ENCODE measurements around the gene KLF7.
A peak's percentile ranks its signal among the peaks of the same experiment; 100 is the strongest.

The KLF7 gene

GRCh38 chr2:207165121-207166038 lies at the start of gene KLF7:
KLF7 (minus strand) TSS chr2:207165948; CDS start chr2:207165568, 380 bp downstream.
- no peaks in the 10 kb centered on the region for H3K27me3 ChIP-seq (replicated peaks; ENCODE audit: control insufficient read depth, insufficient read depth, low read length)
- peak within 1 kb of the TSS; percentile 91 for H3K4me3 ChIP-seq (ENCODE audit: low read length)
- H3K4me1 ChIP-seq (ENCODE audit: control insufficient read depth, insufficient read depth, low read length) = peaks cover 55% of the 10 kb centered on the region
- peak within 1 kb of the TSS; percentile 99 for H3K9ac ChIP-seq (ENCODE audit: low read length)
- H3K36me3 ChIP-seq (ENCODE audit: control insufficient read depth, insufficient read depth, low read length, severe bottlenecking) = no peaks in the 10 kb centered on the region
- peak; percentile 71 for DNase-seq (ENCODE audit: low read depth)
- no peaks in the 10 kb centered on the region for H3K9me3 ChIP-seq (ENCODE audit: control insufficient read depth, low read length)

GRCh38 chr2:207215308-207215707 lies 49.6 kb upstream of the KLF7 start:
- H3K27me3 ChIP-seq (replicated peaks; ENCODE audit: control insufficient read depth, insufficient read depth, low read length) = no peaks in the 10 kb centered on the region
- no peaks in the 10 kb centered on the region for H3K9me3 ChIP-seq (ENCODE audit: control insufficient read depth, low read length)
- H3K4me1 ChIP-seq (ENCODE audit: control insufficient read depth, insufficient read depth, low read length) = peaks cover 7% of the 10 kb centered on the region
- no peak overlapping the region for H3K9ac ChIP-seq (ENCODE audit: low read length)
- H3K36me3 ChIP-seq (ENCODE audit: control insufficient read depth, insufficient read depth, low read length, severe bottlenecking) = no peaks in the 10 kb centered on the region
- no peak overlapping the region for H3K4me3 ChIP-seq (ENCODE audit: low read length)
- DNase-seq (ENCODE audit: low read depth) = no peak

DNA sequence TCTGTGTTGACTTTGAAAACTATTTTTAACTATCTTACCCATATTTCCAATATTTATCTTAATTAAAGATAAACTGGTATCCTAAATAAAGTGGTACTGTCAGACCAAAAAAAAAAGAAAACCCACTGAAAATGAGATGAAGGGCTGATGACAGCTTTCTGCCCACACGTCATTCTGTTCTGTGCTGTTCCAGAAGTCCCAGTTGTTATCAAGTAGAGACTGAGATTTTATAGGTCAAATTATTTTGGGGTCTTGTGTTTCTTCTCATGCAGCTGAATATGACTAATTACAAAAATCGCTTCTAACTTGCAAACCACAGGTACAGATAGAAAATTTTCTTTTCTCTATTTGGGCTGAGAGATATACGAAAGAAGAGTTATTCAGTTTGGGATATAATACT lies 48.7 kb upstream of the KLF7 start:
- Histone ChIP-seq H3K4me1 (ENCODE audit: control insufficient read depth, insufficient read depth, low read length) (no peaks in the 10 kb centered on the region), H3K27me3 (replicated peaks; ENCODE audit: control insufficient read depth, insufficient read depth, low read length) (no peaks in the 10 kb centered on the region), H3K9me3 (ENCODE audit: control insufficient read depth, low read length) (no peaks in the 10 kb centered on the region), H3K36me3 (ENCODE audit: control insufficient read depth, insufficient read depth, low read length, severe bottlenecking) (no peaks in the 10 kb centered on the region), H3K4me3 (ENCODE audit: low read length) (no peak overlapping the region), H3K9ac (ENCODE audit: low read length) (no peak overlapping the region)
- no peak for DNase-seq (ENCODE audit: low read depth)

DNA sequence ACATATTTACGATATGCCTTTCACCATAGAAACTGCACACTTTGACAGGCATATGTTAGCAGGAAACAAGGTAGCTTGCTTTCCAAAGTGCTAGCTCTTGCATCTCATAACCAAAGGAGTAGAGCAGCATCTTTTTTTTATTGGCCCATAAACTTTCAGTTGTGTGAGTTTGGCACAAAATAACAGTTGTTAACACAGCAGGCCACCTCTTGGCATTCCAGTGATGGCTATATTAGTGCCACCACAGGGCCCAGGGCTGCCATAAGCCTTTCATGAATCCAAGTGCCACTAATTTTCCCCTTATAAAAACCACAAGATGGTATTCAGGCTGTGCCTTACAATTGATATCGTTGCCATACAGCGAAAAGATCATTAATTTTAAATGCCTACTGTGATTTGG lies 40.3 kb upstream of the KLF7 start:
- H3K4me1 ChIP-seq (ENCODE audit: control insufficient read depth, insufficient read depth, low read length) = peaks cover 4% of the 10 kb centered on the region
- no peaks in the 10 kb centered on the region for H3K9me3 ChIP-seq (ENCODE audit: control insufficient read depth, low read length)
- H3K4me3 ChIP-seq (ENCODE audit: low read length) = no peak overlapping the region
- no peaks in the 10 kb centered on the region for H3K36me3 ChIP-seq (ENCODE audit: control insufficient read depth, insufficient read depth, low read length, severe bottlenecking)
- H3K27me3 ChIP-seq (replicated peaks; ENCODE audit: control insufficient read depth, insufficient read depth, low read length) = no peaks in the 10 kb centered on the region
- no peak for DNase-seq (ENCODE audit: low read depth)
- H3K9ac ChIP-seq (ENCODE audit: low read length) = no peak overlapping the region

GRCh38 chr2:207205173-207205957 lies 39.6 kb upstream of the KLF7 start:
- no peaks in the 10 kb centered on the region for H3K27me3 ChIP-seq (replicated peaks; ENCODE audit: control insufficient read depth, insufficient read depth, low read length)
- no peaks in the 10 kb centered on the region for H3K36me3 ChIP-seq (ENCODE audit: control insufficient read depth, insufficient read depth, low read length, severe bottlenecking)
- peaks cover 4% of the 10 kb centered on the region for H3K4me1 ChIP-seq (ENCODE audit: control insufficient read depth, insufficient read depth, low read length)
- H3K9ac ChIP-seq (ENCODE audit: low read length) = no peak overlapping the region
- H3K4me3 ChIP-seq (ENCODE audit: low read length) = no peak overlapping the region
- H3K9me3 ChIP-seq (ENCODE audit: control insufficient read depth, low read length) = no peaks in the 10 kb centered on the region
- DNase-seq (ENCODE audit: low read depth) = no peak

- no peak overlapping the region for H3K9ac ChIP-seq (ENCODE audit: low read length)
- peaks cover 4% of the 10 kb centered on the region for H3K4me1 ChIP-seq (ENCODE audit: control insufficient read depth, insufficient read depth, low read length)
- no peaks in the 10 kb centered on the region for H3K27me3 ChIP-seq (replicated peaks; ENCODE audit: control insufficient read depth, insufficient read depth, low read length)
- H3K36me3 ChIP-seq (ENCODE audit: control insufficient read depth, insufficient read depth, low read length, severe bottlenecking) = no peaks in the 10 kb centered on the region
- no peak for DNase-seq (ENCODE audit: low read depth)
- no peak overlapping the region for H3K4me3 ChIP-seq (ENCODE audit: low read length)
- no peaks in the 10 kb centered on the region for H3K9me3 ChIP-seq (ENCODE audit: control insufficient read depth, low read length)
These were observed 37.3 kb upstream of the KLF7 start for GRCh38 chr2:207203056-207203455.

- Histone ChIP-seq H3K4me3 (ENCODE audit: low read length) (no peak overlapping the region), H3K36me3 (ENCODE audit: control insufficient read depth, insufficient read depth, low read length, severe bottlenecking) (no peaks in the 10 kb centered on the region), H3K9ac (ENCODE audit: low read length) (no peak overlapping the region), H3K9me3 (ENCODE audit: control insufficient read depth, low read length) (no peaks in the 10 kb centered on the region), H3K27me3 (replicated peaks; ENCODE audit: control insufficient read depth, insufficient read depth, low read length) (no peaks in the 10 kb centered on the region), H3K4me1 (ENCODE audit: control insufficient read depth, insufficient read depth, low read length) (peaks cover 4% of the 10 kb centered on the region)
- DNase-seq (ENCODE audit: low read depth) = peak; percentile 66
These were observed 36.9 kb upstream of the KLF7 start for GRCh38 chr2:207202645-207203044.

DNA sequence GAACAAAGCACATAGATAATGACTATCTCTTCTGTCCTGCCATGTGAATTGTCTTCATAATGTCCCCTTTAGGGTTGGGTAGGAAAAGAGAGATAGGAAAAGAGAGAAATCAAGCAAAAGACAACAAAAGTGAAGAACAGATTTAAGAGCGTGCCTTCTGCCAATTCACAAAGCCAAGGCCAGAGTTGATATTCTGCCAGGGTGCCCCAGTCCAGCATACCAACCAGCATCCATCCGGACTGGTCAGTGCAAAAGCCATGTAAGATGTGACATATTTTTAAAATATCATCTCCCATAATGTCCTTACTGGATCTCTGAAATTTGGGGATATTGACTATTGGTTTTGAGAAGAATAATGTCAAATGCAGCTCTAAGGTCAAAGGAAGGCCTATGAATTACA lies 35.7 kb upstream of the KLF7 start:
- Histone ChIP-seq H3K4me3 (ENCODE audit: low read length) (no peak overlapping the region), H3K4me1 (ENCODE audit: control insufficient read depth, insufficient read depth, low read length) (peaks cover 4% of the 10 kb centered on the region), H3K9ac (ENCODE audit: low read length) (no peak overlapping the region), H3K27me3 (replicated peaks; ENCODE audit: control insufficient read depth, insufficient read depth, low read length) (no peaks in the 10 kb centered on the region), H3K9me3 (ENCODE audit: control insufficient read depth, low read length) (no peaks in the 10 kb centered on the region), H3K36me3 (ENCODE audit: control insufficient read depth, insufficient read depth, low read length, severe bottlenecking) (no peaks in the 10 kb centered on the region)
- no peak for DNase-seq (ENCODE audit: low read depth)

DNA sequence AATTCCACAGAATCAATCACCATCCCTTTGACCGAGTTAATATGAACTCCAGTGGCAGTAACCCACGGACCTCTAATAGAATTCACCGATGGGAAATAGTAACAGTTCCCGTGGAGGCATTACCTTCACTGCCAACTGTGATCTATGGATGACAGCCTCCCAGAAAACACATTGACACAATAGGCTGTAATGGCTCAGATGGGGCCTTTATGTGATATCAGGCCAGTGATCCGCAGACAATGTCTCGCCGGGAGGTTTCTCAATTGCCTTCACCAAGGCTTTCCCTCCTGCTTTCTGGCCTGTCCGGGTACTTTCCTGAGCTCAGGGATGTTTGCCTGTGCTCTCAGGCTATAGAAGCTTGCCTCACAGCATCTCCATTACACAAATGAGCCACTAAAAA lies 34.4 kb upstream of the KLF7 start:
- no peaks in the 10 kb centered on the region for H3K36me3 ChIP-seq (ENCODE audit: control insufficient read depth, insufficient read depth, low read length, severe bottlenecking)
- H3K27me3 ChIP-seq (replicated peaks; ENCODE audit: control insufficient read depth, insufficient read depth, low read length) = no peaks in the 10 kb centered on the region
- no peaks in the 10 kb centered on the region for H3K9me3 ChIP-seq (ENCODE audit: control insufficient read depth, low read length)
- no peak overlapping the region for H3K9ac ChIP-seq (ENCODE audit: low read length)
- peaks cover 4% of the 10 kb centered on the region for H3K4me1 ChIP-seq (ENCODE audit: control insufficient read depth, insufficient read depth, low read length)
- DNase-seq (ENCODE audit: low read depth) = no peak
- H3K4me3 ChIP-seq (ENCODE audit: low read length) = no peak overlapping the region

- no peak overlapping the region for H3K4me3 ChIP-seq (ENCODE audit: low read length)
- no peak for DNase-seq (ENCODE audit: low read depth)
- no peak overlapping the region for H3K9ac ChIP-seq (ENCODE audit: low read length)
- H3K9me3 ChIP-seq (ENCODE audit: control insufficient read depth, low read length) = no peaks in the 10 kb centered on the region
- peaks cover 5% of the 10 kb centered on the region for H3K4me1 ChIP-seq (ENCODE audit: control insufficient read depth, insufficient read depth, low read length)
- H3K36me3 ChIP-seq (ENCODE audit: control insufficient read depth, insufficient read depth, low read length, severe bottlenecking) = no peaks in the 10 kb centered on the region
- no peaks in the 10 kb centered on the region for H3K27me3 ChIP-seq (replicated peaks; ENCODE audit: control insufficient read depth, insufficient read depth, low read length)
These were observed 28.3 kb upstream of the KLF7 start for GRCh38 chr2:207194028-207194427.

GRCh38 chr2:207188626-207189419 lies 23.1 kb upstream of the KLF7 start:
- H3K36me3 ChIP-seq (ENCODE audit: control insufficient read depth, insufficient read depth, low read length, severe bottlenecking) = no peaks in the 10 kb centered on the region
- no peak overlapping the region for H3K4me3 ChIP-seq (ENCODE audit: low read length)
- H3K9ac ChIP-seq (ENCODE audit: low read length) = no peak overlapping the region
- peaks cover 32% of the 10 kb centered on the region for H3K4me1 ChIP-seq (ENCODE audit: control insufficient read depth, insufficient read depth, low read length)
- DNase-seq (ENCODE audit: low read depth) = peak; percentile 84
- H3K9me3 ChIP-seq (ENCODE audit: control insufficient read depth, low read length) = no peaks in the 10 kb centered on the region
- H3K27me3 ChIP-seq (replicated peaks; ENCODE audit: control insufficient read depth, insufficient read depth, low read length) = no peaks in the 10 kb centered on the region

Measured in adipocyte (in vitro differentiated cells).